ENCODE data around the gene RNF130.
"Not testable (repeated sequence)": the region's sequence is repeated elsewhere in the genome, so short reads cannot be mapped to it uniquely, and the experiment has no call there.

Gene RNF130

GRCh38 chr5:179967489-179967888 lies 104.1 kb downstream of the RNF130 start:
- FAIRE-seq: no peak

- FAIRE-seq: no peak
Measured at GRCh38 chr5:179964015-179964414, 107.5 kb downstream of the RNF130 start.

GRCh38 chr5:179963375-179963774 lies 108.2 kb downstream of the RNF130 start:
- FAIRE-seq: no peak

GRCh38 chr5:179960204-179960831 lies 111.2 kb downstream of the RNF130 start:
- FAIRE-seq: peak; percentile 95

- FAIRE-seq: no peak
Measured at GRCh38 chr5:179959641-179960040, 111.9 kb downstream of the RNF130 start.

DNA sequence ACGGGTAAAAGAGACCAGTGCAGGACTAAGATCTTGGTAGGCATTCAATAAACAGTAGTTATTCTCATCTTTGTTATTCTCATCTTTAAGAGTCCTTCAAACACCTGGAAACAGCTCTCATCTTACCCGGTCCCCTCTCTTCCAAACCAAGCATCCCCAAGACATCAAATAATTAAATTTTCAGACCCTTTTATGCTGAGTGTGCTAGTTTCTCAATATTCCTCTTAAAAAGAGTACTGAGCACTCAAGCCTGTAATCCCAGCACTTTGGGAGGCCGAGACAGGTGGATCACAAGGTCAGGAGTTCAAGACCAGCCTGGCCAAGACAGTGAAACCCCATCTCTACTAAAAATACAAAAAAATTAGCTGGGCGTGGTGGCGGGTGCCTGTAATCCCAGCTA lies 112.4 kb downstream of the RNF130 start:
- not testable (repeated sequence) for FAIRE-seq

DNA sequence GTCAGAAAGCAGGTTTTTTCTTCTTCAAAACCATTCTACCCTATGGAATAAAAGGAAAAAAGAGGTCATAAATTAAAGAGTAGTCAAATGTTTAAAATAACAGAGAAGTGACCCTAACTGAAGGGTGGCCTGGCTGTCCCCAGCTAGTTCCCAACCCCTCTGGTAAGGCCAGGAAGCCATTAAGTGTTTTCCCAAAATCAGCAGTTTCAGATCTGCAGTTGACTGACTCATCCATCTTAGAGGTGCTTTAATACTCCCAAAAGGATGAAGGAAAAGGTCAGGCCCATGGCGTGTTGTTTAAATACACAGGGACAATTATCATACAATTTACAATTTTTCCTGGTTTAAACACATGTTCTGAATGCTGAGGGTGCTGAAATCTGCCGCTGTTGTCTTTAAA lies 115.9 kb downstream of the RNF130 start:
- no peak for FAIRE-seq

- FAIRE-seq: no peak
Measured at GRCh38 chr5:179955062-179955461, 116.5 kb downstream of the RNF130 start.

DNA sequence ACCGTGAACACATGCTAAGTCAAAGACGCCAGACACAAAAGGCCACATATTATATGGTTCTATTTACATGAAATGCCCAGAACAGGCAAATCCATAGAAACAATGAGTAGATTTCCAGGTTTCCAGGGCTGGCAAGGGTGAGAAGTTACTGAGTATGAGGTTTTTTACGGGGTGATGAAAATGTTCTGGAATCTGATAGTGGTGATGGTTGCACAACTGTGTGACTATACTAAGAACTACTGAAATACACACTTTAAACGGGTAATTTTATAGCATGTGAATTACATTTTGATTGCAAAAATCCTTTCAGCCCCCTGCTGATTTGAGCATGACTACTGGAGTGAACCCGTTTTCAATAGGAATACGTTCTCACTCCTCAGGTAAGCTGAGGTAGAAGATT lies 117.1 kb downstream of the RNF130 start:
- peak; percentile 58 for FAIRE-seq

DNA sequence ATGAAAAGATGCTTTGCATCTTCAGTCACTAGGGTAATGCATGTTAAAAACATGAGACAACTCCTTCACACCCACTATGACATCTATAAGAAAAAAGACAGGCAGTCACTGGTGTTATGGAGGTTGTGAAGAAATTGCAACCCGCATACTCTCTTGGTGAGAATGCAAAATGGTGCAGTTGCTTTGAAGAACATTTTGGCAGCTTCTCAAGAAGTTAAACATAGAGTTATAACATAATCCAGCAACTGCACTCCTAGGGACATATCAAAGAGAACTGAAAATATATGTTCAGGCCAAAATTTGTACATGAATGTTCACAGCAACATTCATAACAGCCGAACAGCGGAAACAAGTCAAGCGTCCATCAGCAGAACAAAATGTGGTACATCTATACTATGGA lies 117.6 kb downstream of the RNF130 start:
- no peak for FAIRE-seq

DNA sequence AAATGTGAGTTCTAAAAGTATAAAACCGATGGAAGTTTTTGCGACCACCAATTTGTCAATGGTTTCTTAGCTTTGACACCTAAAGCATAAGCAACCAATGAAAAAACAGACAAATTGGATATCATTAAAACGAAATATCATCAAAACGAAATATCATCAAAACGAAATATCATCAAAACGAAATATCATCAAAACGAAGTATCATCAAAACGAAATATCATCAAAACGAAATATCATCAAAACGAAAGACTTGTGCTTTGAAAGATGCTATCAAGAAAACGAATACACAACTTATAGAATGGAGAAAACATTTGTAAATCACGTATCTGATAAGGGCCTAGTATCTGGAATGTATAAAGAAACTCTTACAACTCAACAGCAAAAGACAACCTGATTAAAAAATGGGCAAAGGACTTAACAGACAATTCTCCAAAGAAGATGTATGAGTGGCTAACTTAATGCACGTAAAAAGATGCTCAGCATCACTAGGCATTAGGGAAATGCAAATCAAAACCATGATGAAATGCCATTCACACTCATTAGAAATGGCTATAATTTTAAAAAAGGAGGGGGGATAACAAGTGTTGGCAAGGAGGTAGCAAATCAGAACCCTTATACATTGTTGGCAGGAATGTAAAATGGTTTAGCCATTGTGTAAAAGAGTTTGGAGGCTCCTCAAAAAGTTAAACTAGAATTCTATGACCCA lies 134.4 kb downstream of the RNF130 start:
- FAIRE-seq: no peak

GRCh38 chr5:179930788-179931473 lies 140.6 kb downstream of the RNF130 start:
- FAIRE-seq: no peak

GRCh38 chr5:179927824-179928223 lies 143.7 kb downstream of the RNF130 start:
- no peak for FAIRE-seq

DNA sequence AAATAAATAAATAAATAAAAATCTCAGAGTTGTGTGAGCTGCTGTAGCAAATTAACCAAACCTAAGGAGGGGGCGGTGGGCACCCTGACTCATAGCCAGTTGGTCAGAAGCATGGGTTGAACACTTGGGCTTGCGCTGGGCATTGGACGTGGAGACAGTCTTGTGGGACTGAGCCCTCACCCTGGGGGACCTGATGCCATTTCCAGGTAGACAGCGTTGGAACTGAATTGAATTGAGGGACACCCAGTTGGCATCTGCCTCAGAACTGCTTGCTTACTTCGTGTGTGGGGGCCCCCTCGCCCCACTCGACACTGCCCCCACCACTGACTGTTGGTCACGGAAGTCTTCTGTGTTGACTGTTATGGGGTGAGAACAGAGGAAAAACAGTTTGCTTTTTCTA lies 144.9 kb downstream of the RNF130 start:
- no peak for FAIRE-seq

DNA sequence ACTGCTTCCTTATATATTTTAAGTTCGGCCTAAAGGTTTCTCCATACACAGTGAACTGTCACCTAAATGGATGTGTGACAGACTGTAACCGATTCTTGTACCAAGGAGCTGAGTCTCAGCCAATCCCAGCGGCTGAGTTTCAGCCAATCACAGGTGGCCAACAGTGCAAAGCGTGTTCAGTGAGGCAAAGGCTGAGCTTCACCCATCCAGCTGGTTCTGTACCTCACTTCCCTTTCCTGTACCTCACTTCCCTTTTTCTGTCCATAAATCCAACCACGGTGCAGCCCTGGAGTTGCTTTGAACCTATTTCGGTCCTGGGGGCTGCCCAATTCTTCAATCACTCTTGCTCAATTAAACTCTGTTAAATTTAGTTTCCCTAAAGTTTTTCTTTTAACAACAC lies 148.1 kb downstream of the RNF130 start:
- no peak for FAIRE-seq

DNA sequence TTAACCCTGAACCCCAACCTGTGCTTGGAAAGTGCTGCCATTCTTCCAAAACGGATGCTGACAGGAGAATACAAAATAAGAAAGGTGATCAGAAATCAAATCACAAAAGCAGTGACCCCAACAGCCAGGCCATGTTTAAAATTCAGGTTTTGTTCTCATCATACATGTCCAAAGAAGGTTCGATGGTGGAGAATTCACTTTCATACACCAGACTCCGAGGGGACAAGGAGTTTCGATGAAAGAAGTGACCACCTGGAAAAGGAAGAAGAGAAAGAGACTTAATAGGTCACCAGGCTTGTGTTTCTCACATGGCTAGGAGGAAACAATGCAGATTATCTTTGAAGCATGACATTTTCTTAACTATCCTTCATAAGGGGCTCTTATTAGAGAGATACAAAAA lies 151.4 kb downstream of the RNF130 start:
- no peak for FAIRE-seq

GRCh38 chr5:179919487-179920060 lies 152.0 kb downstream of the RNF130 start:
- no peak for FAIRE-seq

GRCh38 chr5:179918742-179919486 lies 152.6 kb downstream of the RNF130 start:
- no peak for FAIRE-seq

- no peak for FAIRE-seq
Measured at GRCh38 chr5:179916523-179916922, 155.0 kb downstream of the RNF130 start.

DNA sequence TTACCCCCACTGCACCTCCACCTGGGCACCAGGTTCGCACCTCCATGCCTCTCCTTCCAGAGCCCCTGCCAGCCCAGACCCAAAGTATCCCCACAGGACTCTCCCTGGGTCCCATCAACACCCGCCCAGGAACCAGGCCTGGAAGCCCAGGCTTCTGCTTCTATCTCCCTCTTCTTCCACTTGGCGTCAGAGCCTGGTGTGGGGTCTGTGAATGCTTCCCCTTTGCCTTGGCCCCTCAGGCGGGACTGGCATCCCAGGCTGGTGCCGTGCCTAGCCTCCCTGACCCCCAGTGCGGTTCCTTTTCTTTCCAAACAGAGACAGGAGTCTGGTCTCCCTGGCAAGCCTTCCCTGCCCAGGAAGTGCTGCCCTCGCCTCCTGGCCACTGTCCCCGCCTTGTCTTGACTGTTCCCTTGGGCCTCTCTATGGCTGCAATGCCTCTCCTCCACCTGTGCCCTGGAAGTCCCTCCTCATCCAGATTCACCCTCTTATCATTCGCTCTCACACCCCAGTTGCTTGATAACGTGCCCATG lies 156.1 kb downstream of the RNF130 start:
- FAIRE-seq: no peak

GRCh38 chr5:179914032-179914755 lies 157.4 kb downstream of the RNF130 start:
- no peak for FAIRE-seq

DNA sequence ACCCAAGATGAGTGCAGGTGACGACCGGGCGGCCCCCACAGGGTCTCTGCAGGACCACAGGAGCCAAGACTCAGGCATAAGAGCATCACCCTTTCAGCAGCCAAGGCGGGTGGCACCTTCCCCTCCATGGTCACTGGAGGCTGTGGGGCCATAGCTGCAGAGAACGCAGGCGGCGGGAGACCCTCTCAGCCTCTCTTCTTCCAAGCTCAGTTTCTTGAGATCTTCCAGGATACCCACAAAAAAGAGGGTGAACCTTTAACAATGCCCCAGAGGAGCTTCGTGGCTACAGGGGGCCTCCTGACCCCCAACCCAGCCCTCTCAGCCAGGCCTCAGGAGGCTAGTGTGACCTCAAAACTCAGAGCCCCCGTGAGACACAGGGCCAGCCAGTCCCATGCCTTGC lies 158.1 kb downstream of the RNF130 start:
- no peak for FAIRE-seq

Data from islet of Langerhans (tissue), 1 donor.